NT2/D1 (cell line): ENCODE measurements around the gene MYL6.
"Not testable (repeated sequence)": the region's sequence is repeated elsewhere in the genome, so short reads cannot be mapped to it uniquely, and the experiment has no call there.

Experiments used
- SUZ12 ChIP-seq: IDR thresholded peaks from 2 replicates; pipeline ENCODE4 v1.6.1; 2011; ENCODE audit not compliant: insufficient read length, insufficient read depth; ENCODE audit errors: extremely low read depth
- YY1 ChIP-seq: IDR thresholded peaks from 2 replicates; pipeline ENCODE4 v1.6.1; 2011; ENCODE audit not compliant: insufficient read length, insufficient read depth
- ZNF274 ChIP-seq: IDR thresholded peaks from 2 replicates; pipeline ENCODE4 v1.6.1; 2011; ENCODE audit warnings: mild to moderate bottlenecking, low read depth, low read length

DNA sequence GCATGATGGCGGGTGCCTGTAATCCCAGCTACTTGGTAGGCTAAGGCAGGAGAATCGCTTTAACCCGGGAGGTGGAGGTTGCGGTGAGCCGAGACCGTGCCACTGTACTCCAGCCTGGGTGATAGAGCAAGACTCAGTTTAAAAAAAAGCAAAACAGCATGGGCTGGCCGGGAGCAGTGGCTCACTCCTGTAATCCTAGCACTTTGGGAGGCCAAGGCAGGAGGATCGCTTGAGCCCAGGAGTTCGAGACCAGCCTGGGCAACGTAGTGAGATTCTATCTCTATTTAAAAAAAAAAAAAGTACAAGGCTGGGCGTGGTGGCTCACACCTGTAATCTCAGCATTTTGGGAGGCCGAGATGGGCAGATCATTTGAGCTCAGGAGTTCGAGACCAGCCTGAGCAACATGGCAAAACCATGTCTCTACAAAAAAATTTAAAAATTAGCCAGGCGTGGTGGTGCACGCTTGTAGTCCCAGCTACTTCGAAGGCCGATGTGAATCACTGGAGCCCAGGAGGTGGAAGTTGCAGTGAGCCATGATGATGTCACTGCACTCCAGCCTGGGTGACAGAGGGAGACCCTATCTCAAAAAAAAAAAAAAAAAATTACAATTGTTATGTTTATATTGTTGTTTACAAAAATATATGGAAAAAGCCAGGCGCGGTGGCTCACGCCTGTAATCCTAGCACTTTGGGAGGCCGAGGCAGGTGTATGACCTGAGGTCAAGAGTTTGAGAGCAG is 1.5 kb upstream of the MYL6 start:
- not testable (repeated sequence) for TF ChIP-seq SUZ12, YY1, ZNF274
